Smooth muscle cell (in vitro differentiated cells): Measurements from ENCODE around the gene BRINP3. TPM values are rescaled to one million over a fixed set of nuclear protein-coding genes. Genes with fewer than 3 reads are reported as not detected.
A peak's percentile ranks its signal among the peaks of the same experiment; 100 is the strongest.
"Not testable (repeated sequence)": the region's sequence is repeated elsewhere in the genome, so short reads cannot be mapped to it uniquely, and the experiment has no call there.

Source experiments
- DNase-seq: peaks from one replicate; lab custom pipeline; 2025; ENCODE audit not compliant: unreplicated experiment; lab: John Stamatoyannopoulos, UW
- H2AFZ ChIP-seq: fragments of 200-600 bp; sonication (generic); 2 replicates; pipeline ENCODE4 v1.6.0; 2016; ENCODE audit warnings: antibody characterized with exemption, low read depth, mild to moderate bottlenecking
- H3F3A ChIP-seq: fragments of 200-600 bp; sonication (generic); 2 replicates; pipeline ENCODE4 v1.6.0; 2017; ENCODE audit warnings: antibody characterized with exemption, low read depth
- H3K27ac ChIP-seq: fragments of 200-600 bp; sonication (generic); 2 replicates; pipeline ENCODE4 v1.5.1; 2016; ENCODE audit warnings: low read depth, mild to moderate bottlenecking
- H3K27me3 ChIP-seq: fragments of 200-600 bp; sonication (generic); 2 replicates; pipeline ENCODE4 v1.6.1; 2016; ENCODE audit warnings: low read depth, mild to moderate bottlenecking
- H3K36me3 ChIP-seq: fragments of 200-600 bp; sonication (generic); 2 replicates; pipeline ENCODE4 v1.5.1; 2016; ENCODE audit warnings: low read depth
- H3K4me1 ChIP-seq: fragments of 200-600 bp; sonication (generic); 2 replicates; pipeline ENCODE4 v1.5.1; 2016; ENCODE audit warnings: low read depth
- H3K4me2 ChIP-seq: fragments of 200-600 bp; sonication (generic); 2 replicates; pipeline ENCODE4 v1.6.0; 2016; ENCODE audit warnings: mild to moderate bottlenecking
- H3K4me3 ChIP-seq: fragments of 200-600 bp; sonication (generic); 2 replicates; pipeline ENCODE4 v1.5.1; 2016; ENCODE audit warnings: mild to moderate bottlenecking
- H3K79me2 ChIP-seq: fragments of 200-600 bp; sonication (generic); 2 replicates; pipeline ENCODE4 v1.6.0; 2016; ENCODE audit warnings: low read depth, mild to moderate bottlenecking
- H3K9ac ChIP-seq: fragments of 200-600 bp; sonication (generic); 2 replicates; pipeline ENCODE4 v1.6.0; 2016; ENCODE audit warnings: low read depth
- H3K9me3 ChIP-seq: fragments of 200-600 bp; sonication (generic); replicated peaks from 2 replicates; pipeline ENCODE4 v1.5.1; 2016; ENCODE audit warnings: low read depth
- H4K20me1 ChIP-seq: fragments of 200-600 bp; sonication (generic); 2 replicates; pipeline ENCODE4 v1.6.0; 2016; ENCODE audit warnings: low read depth
- CTCF ChIP-seq: fragments of 200-600 bp; sonication (generic); IDR thresholded peaks from 2 replicates; pipeline ENCODE4 v1.5.1; 2017; ENCODE audit warnings: borderline replicate concordance, mild to moderate bottlenecking, antibody characterized with exemption; ENCODE audit not compliant: insufficient read depth, poor library complexity, severe bottlenecking
- WGBS: methylation state at CpG from one replicate; pipeline ENCODE4 v1.1.7; 2016; ENCODE audit warnings: low lambda C conversion rate; 5-methylcytosine and 5-hydroxymethylcytosine counted together
- polyA plus RNA-seq: library from polyadenylated mRNA; unstranded; fragments of >200 nt; fragmentation: Nextera tagmentation; extraction: Ambion mirVana; gene quantifications from 2 replicates; pipeline ENCODE4 v1.2.1, GENCODE V29; 2016
- total RNA-seq: library from RNA; depleted of rRNA; stranded (reverse); fragments of >200 nt; gene quantifications from 2 replicates; pipeline ENCODE4 v1.2.3, GENCODE V29; 2014

Gene BRINP3
- not detected in 2 replicates for total RNA-seq
- not detected in 2 replicates for polyA plus RNA-seq

GRCh38 chr1:190477762-190478148 is at the start of gene BRINP3:
Gene BRINP3, minus strand, starts transcription at chr1:190477864.
- TF ChIP-seq CTCF = no peak
- H3F3A ChIP-seq = no peaks in the 10 kb centered on the region
- H3K4me3 ChIP-seq = peak within 1 kb of the TSS; percentile 64
- H3K36me3 ChIP-seq = no peaks in the 10 kb centered on the region
- no peaks in the 10 kb centered on the region for H3K79me2 ChIP-seq
- no peak for DNase-seq
- 6% methylated on average over 4 of the region's 4 CpGs for WGBS
- H3K9ac ChIP-seq = no peak within 1 kb of the TSS
- H3K4me1 ChIP-seq = peaks cover 23% of the 10 kb centered on the region
- no peaks in the 10 kb centered on the region for H3K9me3 ChIP-seq
- H3K4me2 ChIP-seq = peak within 1 kb of the TSS; percentile 89
- peaks cover 85% of the 10 kb centered on the region for H3K27me3 ChIP-seq
- peak within 1 kb of the TSS; percentile 70 for H2AFZ ChIP-seq
- H4K20me1 ChIP-seq = no peaks in the 10 kb centered on the region
- no peak within 1 kb of the TSS for H3K27ac ChIP-seq

GRCh38 chr1:190511554-190511953 is 33.9 kb upstream of the BRINP3 start:
- Histone ChIP-seq H3K79me2 (no peaks in the 10 kb centered on the region), H3K9ac (no peak overlapping the region), H3K36me3 (no peaks in the 10 kb centered on the region), H2AFZ (no peak overlapping the region), H3K4me1 (no peaks in the 10 kb centered on the region), H3K9me3 (no peaks in the 10 kb centered on the region), H3K4me2 (no peak overlapping the region), H3F3A (no peaks in the 10 kb centered on the region), H3K4me3 (no peak overlapping the region), H4K20me1 (no peaks in the 10 kb centered on the region), H3K27ac (no peak overlapping the region), H3K27me3 (no peaks in the 10 kb centered on the region)
- 82% methylated on average over 2 of the region's 2 CpGs for WGBS
- TF ChIP-seq CTCF = no peak
- DNase-seq = no peak

- no peak overlapping the region for H3K27ac ChIP-seq
- 67% methylated on average over 1 of the region's 1 CpG for WGBS
- H2AFZ ChIP-seq = no peak overlapping the region
- no peaks in the 10 kb centered on the region for H3K27me3 ChIP-seq
- no peak for TF ChIP-seq CTCF
- no peaks in the 10 kb centered on the region for H3K79me2 ChIP-seq
- H3F3A ChIP-seq = no peaks in the 10 kb centered on the region
- H4K20me1 ChIP-seq = no peaks in the 10 kb centered on the region
- no peak overlapping the region for H3K4me2 ChIP-seq
- DNase-seq = no peak
- no peak overlapping the region for H3K9ac ChIP-seq
- H3K36me3 ChIP-seq = no peaks in the 10 kb centered on the region
- H3K4me3 ChIP-seq = no peak overlapping the region
- no peaks in the 10 kb centered on the region for H3K9me3 ChIP-seq
- no peaks in the 10 kb centered on the region for H3K4me1 ChIP-seq
These were observed 29.7 kb upstream of the BRINP3 start for GRCh38 chr1:190507357-190507756.

GRCh38 chr1:190504539-190504938 is 26.9 kb upstream of the BRINP3 start:
- not testable (repeated sequence) for DNase-seq
- 80% methylated on average over 3 of the region's 3 CpGs for WGBS

More at GRCh38 chr1:190504539-190504938, 26.9 kb upstream of the BRINP3 start:
- H3K27me3 ChIP-seq, H3K79me2 ChIP-seq, H3K4me2 ChIP-seq, H3K9ac ChIP-seq, H3K4me1 ChIP-seq, H4K20me1 ChIP-seq, H2AFZ ChIP-seq, H3K4me3 ChIP-seq, H3K27ac ChIP-seq, H3K9me3 ChIP-seq, H3F3A ChIP-seq, H3K36me3 ChIP-seq: not testable (repeated sequence)
